ENCODE results near the gene SAMD1.

DNA sequence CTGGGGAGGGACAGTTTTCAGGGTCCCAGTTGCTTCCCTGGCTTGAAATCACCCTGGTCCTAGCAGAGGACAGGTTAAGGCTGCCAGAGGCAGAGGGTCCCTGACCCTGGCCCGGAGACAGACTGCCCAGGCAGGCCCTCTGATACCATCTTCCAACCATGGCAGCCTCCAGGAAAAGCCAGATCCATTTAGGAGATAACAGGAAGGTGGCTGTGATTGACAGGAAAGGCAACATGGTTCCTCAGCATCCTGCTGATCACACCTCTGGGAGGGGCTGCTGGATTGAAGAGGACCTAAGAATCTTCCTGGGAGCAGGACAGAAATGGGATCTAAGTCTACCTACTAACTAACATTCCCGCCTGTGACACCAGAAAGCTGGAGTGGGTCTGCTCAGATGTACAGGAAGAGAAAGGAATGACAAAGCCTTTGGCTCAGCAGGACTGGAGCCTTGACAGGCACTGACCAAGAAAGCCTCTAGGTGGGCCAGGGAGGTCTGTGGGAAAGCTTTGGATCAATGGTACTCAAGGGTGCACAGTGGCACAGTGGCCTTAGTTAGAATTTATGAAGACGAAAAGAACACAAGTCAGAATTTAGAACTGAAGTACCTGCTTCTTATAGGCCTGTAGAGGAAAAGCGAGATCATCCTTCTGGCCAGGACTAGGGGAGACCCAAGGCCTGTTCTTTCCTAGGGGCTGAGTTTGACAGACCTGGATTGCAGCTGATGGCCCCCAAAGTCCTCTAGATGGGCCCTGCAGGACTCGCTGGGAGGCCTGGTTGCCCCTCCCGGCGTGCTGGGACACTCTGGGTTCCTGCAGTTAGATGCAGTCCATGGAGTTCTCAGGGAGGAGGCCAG is 29.3 kb upstream of the SAMD1 start:
- TF ChIP-seq POLR2A (IDR thresholded peaks at IDR 0.05), result no peak
- TF ChIP-seq, protein P1, sequence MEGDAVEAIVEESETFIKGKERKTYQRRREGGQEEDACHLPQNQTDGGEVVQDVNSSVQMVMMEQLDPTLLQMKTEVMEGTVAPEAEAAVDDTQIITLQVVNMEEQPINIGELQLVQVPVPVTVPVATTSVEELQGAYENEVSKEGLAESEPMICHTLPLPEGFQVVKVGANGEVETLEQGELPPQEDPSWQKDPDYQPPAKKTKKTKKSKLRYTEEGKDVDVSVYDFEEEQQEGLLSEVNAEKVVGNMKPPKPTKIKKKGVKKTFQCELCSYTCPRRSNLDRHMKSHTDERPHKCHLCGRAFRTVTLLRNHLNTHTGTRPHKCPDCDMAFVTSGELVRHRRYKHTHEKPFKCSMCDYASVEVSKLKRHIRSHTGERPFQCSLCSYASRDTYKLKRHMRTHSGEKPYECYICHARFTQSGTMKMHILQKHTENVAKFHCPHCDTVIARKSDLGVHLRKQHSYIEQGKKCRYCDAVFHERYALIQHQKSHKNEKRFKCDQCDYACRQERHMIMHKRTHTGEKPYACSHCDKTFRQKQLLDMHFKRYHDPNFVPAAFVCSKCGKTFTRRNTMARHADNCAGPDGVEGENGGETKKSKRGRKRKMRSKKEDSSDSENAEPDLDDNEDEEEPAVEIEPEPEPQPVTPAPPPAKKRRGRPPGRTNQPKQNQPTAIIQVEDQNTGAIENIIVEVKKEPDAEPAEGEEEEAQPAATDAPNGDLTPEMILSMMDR (IDR thresholded peaks at IDR 0.05), result no peak

Measured in breast epithelium (tissue), 3 donors.